Subcutaneous abdominal adipose tissue (tissue), 5 donors: ENCODE data around the gene FAAP20.
"Not testable (repeated sequence)": the region's sequence is repeated elsewhere in the genome, so short reads cannot be mapped to it uniquely, and the experiment has no call there.

Source experiments
- H3K27ac ChIP-seq: one replicate; pipeline ENCODE4 v1.7.0; 2013; ENCODE audit warnings: low read depth, mild to moderate bottlenecking, inconsistent platforms, low read length, moderate library complexity
- H3K27me3 ChIP-seq, 5 donors: one replicate each; pipeline ENCODE4 v1.7.0; 2013; ENCODE audit warnings: low read length in 5 of 5, inconsistent platforms in 1 of 5; ENCODE audit not compliant: control insufficient read depth in 5 of 5, insufficient read depth in 4 of 5
- H3K36me3 ChIP-seq, 5 donors: one replicate each; pipeline ENCODE4 v1.7.0; 2013; ENCODE audit warnings: low read length in 5 of 5; ENCODE audit not compliant: control insufficient read depth in 5 of 5, insufficient read depth in 5 of 5
- H3K4me1 ChIP-seq, 5 donors: one replicate each; pipeline ENCODE4 v1.7.0; 2013; ENCODE audit warnings: low read length in 5 of 5, mild to moderate bottlenecking in 3 of 5, moderate library complexity in 1 of 5; ENCODE audit not compliant: control insufficient read depth in 5 of 5, insufficient read depth in 5 of 5
- H3K4me3 ChIP-seq, 5 donors: one replicate each; pipeline ENCODE4 v1.7.0; 2013; ENCODE audit warnings: low read length in 5 of 5, low read depth in 1 of 5
- H3K9ac ChIP-seq, 5 donors: one replicate each; pipeline ENCODE4 v1.7.0; 2013; ENCODE audit warnings: low read length in 5 of 5, mild to moderate bottlenecking in 4 of 5, moderate library complexity in 3 of 5
- H3K9me3 ChIP-seq, 5 donors: one replicate each; pipeline ENCODE4 v1.7.0; 2013; ENCODE audit warnings: low read length in 5 of 5; ENCODE audit not compliant: control insufficient read depth in 5 of 5
- donor health status: healthy.
- donor health status: healthy.
- donor health status: healthy.
- donor health status: healthy.
- donor health status: healthy.

FAAP20 gene

GRCh38 chr1:2150801-2151200 is 43.8 kb downstream of the FAAP20 start:
- H3K36me3 ChIP-seq: no peaks in the 10 kb centered on the region
- H3K9ac ChIP-seq: no peak overlapping the region
- no peak overlapping the region for H3K4me3 ChIP-seq
- H3K27me3 ChIP-seq: peaks cover 0 to 13% (median 5%) of the 10 kb centered on the region in 5 donors
- no peak overlapping the region for H3K27ac ChIP-seq
- peaks cover 0 to 9% (median 5%) of the 10 kb centered on the region in 5 donors for H3K4me1 ChIP-seq
- H3K9me3 ChIP-seq: peaks cover 0 to 5% (median 0%) of the 10 kb centered on the region in 5 donors

- peaks cover 0 to 9% (median 5%) of the 10 kb centered on the region in 5 donors for H3K4me1 ChIP-seq
- no peak overlapping the region for H3K9ac ChIP-seq
- H3K27ac ChIP-seq: no peak overlapping the region
- no peaks in the 10 kb centered on the region for H3K36me3 ChIP-seq
- H3K27me3 ChIP-seq: peaks cover 0 to 18% (median 5%) of the 10 kb centered on the region in 5 donors
- H3K9me3 ChIP-seq: no peaks in the 10 kb centered on the region
- no peak overlapping the region for H3K4me3 ChIP-seq
These were observed 45.9 kb downstream of the FAAP20 start for GRCh38 chr1:2148691-2149090.

GRCh38 chr1:2147869-2148268 is 46.7 kb downstream of the FAAP20 start:
- not testable (repeated sequence) for H3K36me3 ChIP-seq, H3K4me3 ChIP-seq, H3K9ac ChIP-seq, H3K27ac ChIP-seq, H3K4me1 ChIP-seq, H3K9me3 ChIP-seq
- peaks cover 0 to 17% (median 5%) of the 10 kb centered on the region in 5 donors for H3K27me3 ChIP-seq

GRCh38 chr1:2146836-2147517 is 47.6 kb downstream of the FAAP20 start:
- Histone ChIP-seq H3K4me3 (no peak overlapping the region), H3K36me3 (no peaks in the 10 kb centered on the region), H3K4me1 (peaks cover 0 to 9% (median 5%) of the 10 kb centered on the region in 5 donors), H3K9me3 (no peaks in the 10 kb centered on the region), H3K27me3 (peaks cover 0 to 14% (median 11%) of the 10 kb centered on the region in 5 donors), H3K9ac (no peak overlapping the region), H3K27ac (no peak overlapping the region)

GRCh38 chr1:2145946-2146835 is 48.4 kb downstream of the FAAP20 start:
- peaks cover 0 to 14% (median 11%) of the 10 kb centered on the region in 5 donors for H3K27me3 ChIP-seq
- no peak overlapping the region for H3K27ac ChIP-seq
- H3K9ac ChIP-seq: no peak overlapping the region
- no peaks in the 10 kb centered on the region for H3K36me3 ChIP-seq
- H3K4me1 ChIP-seq: peaks cover 0 to 9% (median 5%) of the 10 kb centered on the region in 5 donors
- no peaks in the 10 kb centered on the region for H3K9me3 ChIP-seq
- H3K4me3 ChIP-seq: no peak overlapping the region

GRCh38 chr1:2144501-2145090 is 50.0 kb downstream of the FAAP20 start:
- H3K9me3 ChIP-seq: no peaks in the 10 kb centered on the region
- no peaks in the 10 kb centered on the region for H3K36me3 ChIP-seq
- no peak overlapping the region for H3K4me3 ChIP-seq
- H3K27ac ChIP-seq: no peak overlapping the region
- H3K27me3 ChIP-seq: peaks cover 0 to 14% (median 8%) of the 10 kb centered on the region in 5 donors
- no peak overlapping the region for H3K9ac ChIP-seq
- peaks cover 0 to 9% (median 5%) of the 10 kb centered on the region in 5 donors for H3K4me1 ChIP-seq

- H3K4me3 ChIP-seq: no peak overlapping the region
- no peak overlapping the region for H3K27ac ChIP-seq
- H3K9me3 ChIP-seq: no peaks in the 10 kb centered on the region
- H3K9ac ChIP-seq: no peak overlapping the region
- H3K27me3 ChIP-seq: peaks cover 0 to 10% (median 7%) of the 10 kb centered on the region in 5 donors
- no peaks in the 10 kb centered on the region for H3K36me3 ChIP-seq
- H3K4me1 ChIP-seq: peaks cover 0 to 7% (median 5%) of the 10 kb centered on the region in 5 donors
These were observed 50.6 kb downstream of the FAAP20 start for GRCh38 chr1:2143814-2144500.

GRCh38 chr1:2141025-2141424 is 53.5 kb downstream of the FAAP20 start:
- Histone ChIP-seq H3K9me3 (no peaks in the 10 kb centered on the region), H3K4me3 (no peak overlapping the region), H3K27me3 (peaks cover 3 to 10% (median 8%) of the 10 kb centered on the region in 5 donors), H3K27ac (no peak overlapping the region), H3K9ac (no peak overlapping the region), H3K36me3 (no peaks in the 10 kb centered on the region), H3K4me1 (no peaks in the 10 kb centered on the region)
